GM19463 (cell line): ENCODE measurements around the gene UBASH3B.

Experiments used
- ATAC-seq: cut with Tn5 transposase; IDR thresholded peaks from one replicate; pipeline ENCODE4 v1.9.1; 2021; ENCODE audit warnings: mild to moderate bottlenecking, moderate library complexity; ENCODE audit not compliant: unreplicated experiment

The UBASH3B gene

GRCh38 chr11:122749005-122749687 lies 93.6 kb downstream of the UBASH3B start:
- peak; percentile 78 for ATAC-seq

- ATAC-seq: no peak
These were observed 94.5 kb downstream of the UBASH3B start for GRCh38 chr11:122750049-122750448.

- ATAC-seq: no peak
These were observed 96.0 kb downstream of the UBASH3B start for GRCh38 chr11:122751292-122752070.

DNA sequence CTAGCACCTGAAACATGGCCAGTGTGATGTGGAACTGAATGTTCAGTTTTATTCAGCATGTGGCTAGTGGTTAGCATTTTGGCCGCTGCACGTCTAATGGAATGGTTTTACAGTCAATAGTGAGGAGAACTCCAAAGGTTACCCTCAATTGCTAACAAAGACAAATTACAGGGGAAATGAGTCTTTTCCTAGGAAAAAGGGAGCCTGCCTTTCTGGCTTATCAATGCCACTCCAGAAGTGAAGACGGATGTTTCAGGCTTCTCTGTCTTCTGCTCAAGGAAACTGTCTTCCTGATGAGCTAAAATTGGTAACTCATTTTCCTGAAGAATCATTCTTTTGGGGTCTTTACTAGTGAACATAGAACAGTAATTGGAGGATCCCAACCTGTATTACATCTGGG lies 98.5 kb downstream of the UBASH3B start:
- no peak for ATAC-seq

- no peak for ATAC-seq
These were observed 99.2 kb downstream of the UBASH3B start for GRCh38 chr11:122754553-122755322.

- ATAC-seq: no peak
These were observed 99.9 kb downstream of the UBASH3B start for GRCh38 chr11:122755409-122755808.

GRCh38 chr11:122755941-122756340 lies 100.4 kb downstream of the UBASH3B start:
- no peak for ATAC-seq

GRCh38 chr11:122756417-122756816 lies 100.9 kb downstream of the UBASH3B start:
- ATAC-seq: peak; percentile 55

DNA sequence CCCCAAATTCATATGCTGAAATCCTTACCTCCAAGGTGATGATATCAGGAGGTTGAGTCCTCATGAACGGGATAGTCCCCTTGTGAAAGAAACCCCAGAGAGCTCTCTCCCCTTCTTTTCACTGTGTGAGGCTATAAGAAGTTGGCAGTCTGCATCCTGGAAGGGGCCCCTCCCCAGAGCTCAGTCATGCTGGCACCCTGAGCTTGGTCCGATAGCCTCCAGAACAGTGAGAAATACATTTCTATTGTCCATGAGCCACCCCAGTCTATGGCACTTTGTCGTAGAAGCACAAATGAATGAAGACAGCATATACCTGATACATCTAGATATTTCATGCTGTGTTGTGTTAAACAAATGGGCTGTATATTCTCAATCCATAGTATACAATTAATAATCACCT lies 101.7 kb downstream of the UBASH3B start:
- ATAC-seq: no peak

DNA sequence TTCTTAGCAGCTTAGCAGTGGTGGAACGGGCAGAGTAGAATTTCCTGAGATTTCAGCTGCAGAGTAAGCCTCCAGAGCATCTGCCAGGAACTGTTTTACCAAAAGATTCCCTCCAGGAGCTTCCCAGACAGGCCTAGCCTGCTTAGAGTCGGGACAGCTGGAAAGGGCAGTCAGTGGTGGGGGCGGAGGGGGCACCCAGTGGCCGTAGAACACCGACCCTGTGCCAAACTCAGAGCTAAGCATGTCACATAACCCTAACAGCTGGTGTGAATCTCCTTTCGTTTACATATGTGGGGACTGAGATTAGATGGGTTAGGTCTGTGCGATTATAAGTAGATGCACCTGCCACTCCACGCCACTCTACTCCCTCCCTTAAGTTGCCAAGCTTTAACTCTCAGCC lies 102.8 kb downstream of the UBASH3B start:
- no peak for ATAC-seq

- ATAC-seq: no peak
These were observed 103.5 kb downstream of the UBASH3B start for GRCh38 chr11:122758974-122759373.

- ATAC-seq: no peak
These were observed 107.6 kb downstream of the UBASH3B start for GRCh38 chr11:122763108-122763507.

- ATAC-seq: no peak
These were observed 109.0 kb downstream of the UBASH3B start for GRCh38 chr11:122764371-122765090.

DNA sequence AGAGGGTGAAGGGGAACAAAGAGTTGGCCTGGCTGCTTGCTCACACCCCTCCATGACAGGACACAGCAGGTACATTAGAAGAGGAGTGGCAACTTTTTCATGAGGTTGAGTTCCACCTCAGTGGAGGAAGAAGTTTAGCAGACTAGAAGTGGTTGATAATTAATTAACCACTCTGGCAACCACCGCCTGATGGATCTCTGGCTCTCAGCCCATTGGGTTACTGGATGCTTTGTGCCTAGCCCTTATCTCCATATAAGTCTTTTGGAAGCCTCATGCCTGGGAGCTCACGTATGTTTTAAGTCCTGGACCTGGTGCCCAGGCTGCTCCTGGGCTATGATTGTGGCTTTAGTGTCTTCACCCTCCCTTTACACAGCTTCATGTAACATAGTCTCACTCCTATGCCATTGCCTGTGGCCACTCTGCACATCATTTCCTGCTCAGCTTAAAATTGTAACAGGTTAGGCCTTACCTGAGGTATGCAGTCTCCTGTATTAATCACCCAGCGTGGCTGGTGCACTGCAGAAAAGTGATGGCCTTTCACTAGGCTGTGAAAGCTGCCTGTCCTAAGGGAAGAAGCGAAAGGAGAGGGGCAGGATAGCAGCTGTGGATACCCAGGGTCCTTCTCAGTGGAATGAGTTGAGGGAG lies 110.1 kb downstream of the UBASH3B start:
- no peak for ATAC-seq

DNA sequence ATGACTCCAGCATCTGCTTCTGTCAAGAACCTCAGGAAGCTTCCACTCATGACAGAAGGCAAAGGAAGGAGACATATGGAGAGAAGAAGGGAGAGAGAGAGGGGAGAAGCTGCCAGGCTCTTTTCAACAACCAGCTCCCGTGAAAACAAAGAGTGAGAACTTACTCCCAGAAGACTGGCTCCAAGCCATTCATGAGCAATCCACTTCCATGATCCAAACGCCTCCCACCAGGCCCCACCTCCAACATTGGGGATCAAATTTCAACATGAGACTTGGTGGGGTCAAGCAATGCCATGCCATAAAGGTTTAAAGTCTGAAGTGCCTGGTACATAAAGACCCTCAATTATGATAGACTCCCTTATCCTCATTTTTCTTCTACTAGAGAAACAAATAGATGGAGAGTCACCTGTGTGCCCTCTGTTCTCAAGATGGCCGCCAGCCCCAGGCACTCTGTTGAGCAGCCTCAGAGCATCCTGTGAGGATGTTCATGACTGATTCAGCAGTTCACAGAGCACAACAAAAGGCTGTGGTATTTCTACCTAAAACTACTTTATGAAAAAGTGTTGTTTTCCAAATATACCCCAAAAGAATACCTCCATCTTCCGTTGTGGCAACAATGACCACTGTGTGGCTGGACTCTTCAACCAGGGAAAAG lies 113.7 kb downstream of the UBASH3B start:
- ATAC-seq: no peak

GRCh38 chr11:122772945-122773344 lies 117.4 kb downstream of the UBASH3B start:
- no peak for ATAC-seq

DNA sequence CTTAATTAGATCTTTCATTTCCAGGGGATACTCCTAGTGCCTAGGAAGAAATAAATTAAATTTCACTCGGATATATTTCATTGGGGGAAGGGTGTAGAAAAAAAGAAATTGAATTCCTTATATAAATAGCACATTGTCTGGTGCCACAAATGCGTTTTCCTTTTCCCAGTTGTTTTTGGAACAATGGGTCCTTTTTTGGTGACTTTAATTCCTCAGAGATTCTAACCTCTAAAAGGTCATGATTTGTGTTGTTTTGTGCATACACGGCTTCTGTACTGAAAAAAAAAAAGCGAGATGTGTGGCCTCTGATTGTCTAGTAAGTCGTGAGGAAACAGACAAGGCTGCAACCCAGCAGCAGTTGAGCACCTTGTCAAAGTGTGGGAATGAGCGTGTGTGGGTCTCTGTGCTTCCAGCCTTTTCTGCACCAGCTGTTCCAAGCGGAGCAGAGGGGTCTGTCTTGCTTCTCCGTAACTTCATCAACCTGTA lies 118.3 kb downstream of the UBASH3B start:
- ATAC-seq: no peak

DNA sequence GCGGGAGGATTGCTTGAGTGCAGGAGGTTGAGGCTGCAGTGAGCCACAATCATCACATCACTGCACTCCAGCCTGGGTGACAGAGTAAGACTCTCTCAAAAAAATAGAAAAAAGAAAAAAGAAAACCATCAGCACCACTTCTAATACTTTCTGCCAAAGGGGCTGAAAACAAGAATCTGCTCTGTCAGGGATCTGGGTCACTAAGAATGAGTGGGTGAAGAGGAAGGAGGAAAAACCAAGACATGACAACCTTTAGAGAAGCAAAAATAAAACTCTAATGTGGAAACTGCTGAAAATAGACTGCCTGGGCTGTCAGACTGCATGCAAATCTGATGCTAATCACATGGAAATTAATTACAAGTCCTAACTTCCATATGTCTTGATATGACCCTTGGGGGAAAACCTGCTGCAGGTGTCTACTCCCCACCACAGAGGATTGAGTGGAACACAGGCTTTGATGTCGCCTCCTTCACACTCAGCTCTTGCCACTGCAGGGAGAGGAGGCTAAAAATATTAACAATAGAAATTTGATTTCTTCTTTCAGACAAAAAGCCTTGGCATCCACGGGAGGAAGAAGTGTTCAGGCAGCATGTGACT lies 120.3 kb downstream of the UBASH3B start:
- no peak for ATAC-seq

GRCh38 chr11:122776546-122776945 lies 121.0 kb downstream of the UBASH3B start:
- no peak for ATAC-seq
